HCT116 (cell line): ENCODE data around the gene KRT33B.

ENCODE experiments used
- CTCF ChIP-seq, 3 experiments: fragments of 200-600 bp in 1 of 3; sonication (generic) in 1 of 3; IDR thresholded peaks in 2 of 3; conservative IDR thresholded peaks in 1 of 3; 2 replicates each; pipeline ENCODE4 v1.5.1; 2012 to 2017; ENCODE audit warnings: low read depth in 2 of 3, low read length in 2 of 3, antibody characterized with exemption in 1 of 3, borderline replicate concordance in 1 of 3, control low read depth in 1 of 3, mild to moderate bottlenecking in 1 of 3, mixed read lengths in 1 of 3, mixed run types in 1 of 3, moderate library complexity in 1 of 3; ENCODE audit not compliant: insufficient read depth in 1 of 3
- MAX ChIP-seq: IDR thresholded peaks from 2 replicates; pipeline ENCODE4 v1.6.1; 2012
- POLR2A ChIP-seq: IDR thresholded peaks from 2 replicates; pipeline ENCODE4 v1.7.0; 2011; ENCODE audit warnings: borderline replicate concordance; ENCODE audit not compliant: insufficient read depth, insufficient read length; ENCODE audit errors: extremely low read depth
- YY1 ChIP-seq: IDR thresholded peaks from 2 replicates; pipeline ENCODE4 v1.6.1; 2011; ENCODE audit warnings: low read length, low read depth, moderate library complexity, mild to moderate bottlenecking; ENCODE audit not compliant: insufficient replicate concordance; ENCODE audit errors: extremely low read depth
- ZBTB33 ChIP-seq: IDR thresholded peaks from 2 replicates; pipeline ENCODE4 v1.6.1; 2011; ENCODE audit warnings: mild to moderate bottlenecking, low read length, moderate library complexity; ENCODE audit not compliant: insufficient replicate concordance; ENCODE audit errors: extremely low read depth

GRCh38 chr17:41393294-41393693 is 23.7 kb upstream of the KRT33B start:
- TF ChIP-seq CTCF (IDR thresholded peaks at IDR 0.05 in 2 of 3, conservative IDR thresholded peaks at IDR 0.05 in 1 of 3; ENCODE audit: borderline replicate concordance in 1 of 3, insufficient read depth in 1 of 3, low read depth in 2 of 3, low read length in 2 of 3) (no peak), MAX (no peak), POLR2A (no peak), YY1 (no peak), ZBTB33 (no peak)
